ENCODE measurements around the gene PAGE1.
"Not testable (repeated sequence)": the region's sequence is repeated elsewhere in the genome, so short reads cannot be mapped to it uniquely, and the experiment has no call there.

Gene PAGE1

GRCh38 chrX:49695276-49696180 lies at the start of gene PAGE1:
Gene PAGE1 (minus strand): TSS chrX:49695984. CDS start chrX:49694770, 1,214 bp downstream.
- DNase-seq: no peak

- not testable (repeated sequence) for DNase-seq
Observed at GRCh38 chrX:49741501-49741900, 45.7 kb upstream of the PAGE1 start.

GRCh38 chrX:49727847-49728246 lies 32.1 kb upstream of the PAGE1 start:
- DNase-seq: no peak

GRCh38 chrX:49726966-49727365 lies 31.2 kb upstream of the PAGE1 start:
- no peak for DNase-seq

- DNase-seq: no peak
Observed at GRCh38 chrX:49725923-49726904, 30.4 kb upstream of the PAGE1 start.

GRCh38 chrX:49725401-49725800 lies 29.6 kb upstream of the PAGE1 start:
- DNase-seq: no peak

GRCh38 chrX:49720106-49720505 lies 24.3 kb upstream of the PAGE1 start:
- DNase-seq: not testable (repeated sequence)

- no peak for DNase-seq
Observed at GRCh38 chrX:49712577-49712976, 16.8 kb upstream of the PAGE1 start.

GRCh38 chrX:49710744-49711319 lies 15.0 kb upstream of the PAGE1 start:
- DNase-seq: no peak

GRCh38 chrX:49704691-49705404 lies 9.1 kb upstream of the PAGE1 start:
- DNase-seq: no peak

GRCh38 chrX:49701933-49702332 lies 6.1 kb upstream of the PAGE1 start:
- DNase-seq: no peak

GRCh38 chrX:49701323-49701722 lies 5.5 kb upstream of the PAGE1 start:
- DNase-seq: no peak

GRCh38 chrX:49675075-49675719 lies 20.6 kb downstream of the PAGE1 start:
- no peak for DNase-seq

- no peak for DNase-seq
Observed at GRCh38 chrX:49673394-49673793, 22.4 kb downstream of the PAGE1 start.

- DNase-seq: no peak
Observed at GRCh38 chrX:49664824-49665223, 31.0 kb downstream of the PAGE1 start.

GRCh38 chrX:49661881-49662280 lies 33.9 kb downstream of the PAGE1 start:
- no peak for DNase-seq

GRCh38 chrX:49659771-49660170 lies 36.0 kb downstream of the PAGE1 start:
- DNase-seq: no peak

GRCh38 chrX:49656533-49656932 lies 39.3 kb downstream of the PAGE1 start:
- DNase-seq: no peak

GRCh38 chrX:49644991-49645637 lies 50.7 kb downstream of the PAGE1 start:
- DNase-seq: no peak
